Fibroblast of lung (primary cell): Measurements from ENCODE around the gene TAB2. TPM values are rescaled to one million over a fixed set of nuclear protein-coding genes. Genes with fewer than 3 reads are reported as not detected.

Experiments used
- DNase-seq, 2 donors: peaks; one replicate each; pipeline versions ENCODE4 v3.0.0 to v3.0.0-alpha.2; 2010; ENCODE audit warnings: low read depth in 2 of 2
- H2AFZ ChIP-seq: 2 replicates; pipeline ENCODE4 v1.5.1; 2012; ENCODE audit warnings: low read length, control low read depth, inconsistent platforms
- H3K27ac ChIP-seq: 2 replicates; pipeline ENCODE4 v1.5.1; 2011; ENCODE audit warnings: low read length, control low read depth; ENCODE audit not compliant: insufficient read depth
- H3K27me3 ChIP-seq: 2 replicates; pipeline ENCODE4 v1.5.1; 2011; ENCODE audit warnings: mild to moderate bottlenecking, low read length; ENCODE audit not compliant: control insufficient read depth, insufficient read depth
- H3K36me3 ChIP-seq: 2 replicates; pipeline ENCODE4 v1.5.1; 2011; ENCODE audit warnings: low read length; ENCODE audit not compliant: control insufficient read depth, insufficient read depth
- H3K4me1 ChIP-seq: 2 replicates; pipeline ENCODE4 v1.5.1; 2011; ENCODE audit warnings: low read length; ENCODE audit not compliant: control insufficient read depth, insufficient read depth; ENCODE audit errors: extremely low read depth
- H3K4me2 ChIP-seq: 2 replicates; pipeline ENCODE4 v1.5.1; 2011; ENCODE audit warnings: low read length, control low read depth; ENCODE audit not compliant: insufficient read depth; ENCODE audit errors: extremely low read depth
- H3K4me3 ChIP-seq, 4 experiments: fragments of 200-600 bp in 1 of 4; sonication (generic) in 1 of 4; replicated peaks in 1 of 4; 2 replicates each; pipeline ENCODE4 v1.5.1; 2011 to 2016; ENCODE audit warnings: low read length in 4 of 4, low read depth in 3 of 4, mild to moderate bottlenecking in 3 of 4, control low read depth in 2 of 4, inconsistent platforms in 1 of 4, mixed read lengths in 1 of 4; ENCODE audit not compliant: insufficient read depth in 1 of 4; ENCODE audit errors: control extremely low read depth in 1 of 4
- H3K79me2 ChIP-seq: 2 replicates; pipeline ENCODE4 v1.5.1; 2012; ENCODE audit warnings: mild to moderate bottlenecking, low read length, inconsistent platforms; ENCODE audit not compliant: control insufficient read depth, insufficient read depth
- H3K9ac ChIP-seq: 2 replicates; pipeline ENCODE4 v1.5.1; 2011; ENCODE audit warnings: mild to moderate bottlenecking, low read length, control low read depth; ENCODE audit not compliant: insufficient read depth
- H3K9me3 ChIP-seq: 2 replicates; pipeline ENCODE4 v1.5.1; 2012; ENCODE audit warnings: low read depth, low read length; ENCODE audit not compliant: control insufficient read depth, insufficient read depth
- H4K20me1 ChIP-seq: 2 replicates; pipeline ENCODE4 v1.5.1; 2011; ENCODE audit warnings: low read length; ENCODE audit not compliant: control insufficient read depth, insufficient read depth; ENCODE audit errors: extremely low read depth
- EZH2 ChIP-seq: IDR thresholded peaks from 2 replicates; pipeline ENCODE4 v1.5.1; 2012; ENCODE audit warnings: low read length, control low read depth, mild to moderate bottlenecking; ENCODE audit errors: missing control alignments
- polyA plus RNA-seq, 2 donors: library from polyadenylated mRNA; depleted of rRNA in 1 of 2; stranded (reverse) in 1 of 2; unstranded in 1 of 2; fragments of >200 nt; gene quantifications; 2 replicates each; pipeline ENCODE4 v1.2.1, GENCODE V29; 2011 to 2012; ENCODE audit warnings: missing spikeins in 1 of 2
- total RNA-seq: library from RNA; depleted of rRNA; stranded (reverse); fragments of >200 nt; gene quantifications from 2 replicates; pipeline ENCODE4 v1.2.1, GENCODE V29; 2014
- TF ChIP-seq, protein P1 (sequence below), 2 donors: IDR thresholded peaks in 1 of 2; conservative IDR thresholded peaks in 1 of 2; 1 replicate in 1 of 2; 2 replicates in 1 of 2; pipeline ENCODE4 v1.5.1; 2011 to 2012; ENCODE audit warnings: low read length in 2 of 2, control low read depth in 1 of 2, inconsistent platforms in 1 of 2, low read depth in 1 of 2, mild to moderate bottlenecking in 1 of 2

Gene TAB2
- total and polyA plus RNA-seq, 2 donors (not counting 1 experiment from before 2014, with no cell fraction given), result 27.2 to 49.7 TPM

DNA sequence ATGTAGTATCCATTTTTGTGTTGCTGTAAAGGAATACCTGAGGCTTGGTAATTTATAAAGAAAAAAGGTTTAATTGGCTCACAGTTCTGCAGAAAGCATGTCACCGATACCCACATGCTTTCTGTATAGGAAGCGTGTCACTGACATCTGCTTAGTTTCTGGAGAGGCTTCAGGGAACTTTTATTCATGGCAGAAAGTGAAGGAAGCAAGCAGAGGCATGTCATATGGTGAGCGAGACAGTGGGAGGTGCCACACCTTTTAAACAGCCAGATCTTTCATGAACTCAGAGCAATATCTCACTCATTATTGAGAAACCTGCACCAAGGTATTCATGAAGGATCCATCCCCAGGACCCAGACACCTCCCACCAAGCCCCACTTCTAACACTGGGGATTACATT is 86.0 kb downstream of the TAB2 start:
- H2AFZ ChIP-seq, result no peak overlapping the region
- DNase-seq, result no peak
- TF ChIP-seq, protein P1, sequence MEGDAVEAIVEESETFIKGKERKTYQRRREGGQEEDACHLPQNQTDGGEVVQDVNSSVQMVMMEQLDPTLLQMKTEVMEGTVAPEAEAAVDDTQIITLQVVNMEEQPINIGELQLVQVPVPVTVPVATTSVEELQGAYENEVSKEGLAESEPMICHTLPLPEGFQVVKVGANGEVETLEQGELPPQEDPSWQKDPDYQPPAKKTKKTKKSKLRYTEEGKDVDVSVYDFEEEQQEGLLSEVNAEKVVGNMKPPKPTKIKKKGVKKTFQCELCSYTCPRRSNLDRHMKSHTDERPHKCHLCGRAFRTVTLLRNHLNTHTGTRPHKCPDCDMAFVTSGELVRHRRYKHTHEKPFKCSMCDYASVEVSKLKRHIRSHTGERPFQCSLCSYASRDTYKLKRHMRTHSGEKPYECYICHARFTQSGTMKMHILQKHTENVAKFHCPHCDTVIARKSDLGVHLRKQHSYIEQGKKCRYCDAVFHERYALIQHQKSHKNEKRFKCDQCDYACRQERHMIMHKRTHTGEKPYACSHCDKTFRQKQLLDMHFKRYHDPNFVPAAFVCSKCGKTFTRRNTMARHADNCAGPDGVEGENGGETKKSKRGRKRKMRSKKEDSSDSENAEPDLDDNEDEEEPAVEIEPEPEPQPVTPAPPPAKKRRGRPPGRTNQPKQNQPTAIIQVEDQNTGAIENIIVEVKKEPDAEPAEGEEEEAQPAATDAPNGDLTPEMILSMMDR (conservative IDR thresholded peaks at IDR 0.05 in 1 of 2, IDR thresholded peaks at IDR 0.05 in 1 of 2; ENCODE audit: low read depth in 1 of 2, low read length in 2 of 2), result no peak
- no peak for TF ChIP-seq EZH2
- H3K9me3 ChIP-seq, result no peaks in the 10 kb centered on the region
- no peaks in the 10 kb centered on the region for H3K79me2 ChIP-seq
- H3K27me3 ChIP-seq, result no peaks in the 10 kb centered on the region
- H3K36me3 ChIP-seq, result peaks cover 5% of the 10 kb centered on the region
- H3K4me3 ChIP-seq, result no peak overlapping the region
- H3K4me1 ChIP-seq, result no peaks in the 10 kb centered on the region
- H3K27ac ChIP-seq, result no peak overlapping the region
- no peaks in the 10 kb centered on the region for H4K20me1 ChIP-seq
- no peak overlapping the region for H3K9ac ChIP-seq
- no peak overlapping the region for H3K4me2 ChIP-seq

DNA sequence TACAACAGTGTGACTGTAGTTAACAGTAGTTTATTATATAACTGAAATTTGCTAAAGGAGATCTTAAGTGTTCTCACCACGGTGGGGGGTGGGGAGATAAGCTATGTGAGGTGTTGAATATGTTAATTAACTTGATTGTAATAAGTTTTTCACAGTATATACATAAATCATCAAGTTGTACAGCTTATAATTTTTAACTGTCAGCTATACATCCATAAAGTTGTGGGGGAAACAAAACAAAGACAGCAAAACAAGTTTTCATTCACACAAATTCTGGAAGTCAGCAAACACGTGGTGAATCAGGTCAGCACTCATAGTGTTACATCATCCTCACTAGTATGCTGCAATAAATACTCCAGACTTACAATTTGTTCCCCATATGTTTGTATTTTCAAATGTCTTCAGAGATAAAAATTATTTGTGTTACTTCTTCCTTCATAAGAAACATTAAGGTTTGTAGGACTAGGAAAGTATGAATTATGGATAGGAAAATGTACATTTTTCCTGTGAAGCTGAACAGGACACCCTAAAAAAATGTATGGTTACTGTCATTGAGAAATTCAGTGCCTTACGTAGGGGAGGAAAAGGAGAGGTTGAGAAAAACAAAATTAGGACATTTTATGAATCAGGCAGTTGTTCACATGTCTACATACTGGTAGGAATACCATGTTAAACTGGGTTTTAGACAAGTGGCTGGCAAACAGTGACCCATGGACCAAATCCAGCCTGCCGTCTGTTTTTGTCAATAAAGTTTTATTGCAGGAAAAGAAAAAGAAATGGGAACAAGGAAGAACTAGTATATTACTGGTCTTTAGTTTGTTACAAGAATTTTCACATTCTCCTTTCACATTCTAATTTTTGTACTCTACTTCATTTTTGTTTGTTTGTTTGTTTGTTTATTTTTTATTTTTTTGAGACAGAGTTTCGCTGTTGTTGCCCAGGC is 88.6 kb downstream of the TAB2 start:
- Histone ChIP-seq H3K36me3 (peaks cover 6% of the 10 kb centered on the region), H2AFZ (no peak overlapping the region), H4K20me1 (no peaks in the 10 kb centered on the region), H3K79me2 (no peaks in the 10 kb centered on the region), H3K9ac (no peak overlapping the region), H3K9me3 (no peaks in the 10 kb centered on the region), H3K4me2 (no peak overlapping the region), H3K27ac (no peak overlapping the region), H3K27me3 (no peaks in the 10 kb centered on the region), H3K4me3 (no peak overlapping the region), H3K4me1 (no peaks in the 10 kb centered on the region)
- no peak for TF ChIP-seq EZH2
- TF ChIP-seq, protein P1 (conservative IDR thresholded peaks at IDR 0.05 in 1 of 2, IDR thresholded peaks at IDR 0.05 in 1 of 2; ENCODE audit: low read depth in 1 of 2, low read length in 2 of 2), result no peak
- peak in 1 of 2 donors; percentile 80 for DNase-seq

DNA sequence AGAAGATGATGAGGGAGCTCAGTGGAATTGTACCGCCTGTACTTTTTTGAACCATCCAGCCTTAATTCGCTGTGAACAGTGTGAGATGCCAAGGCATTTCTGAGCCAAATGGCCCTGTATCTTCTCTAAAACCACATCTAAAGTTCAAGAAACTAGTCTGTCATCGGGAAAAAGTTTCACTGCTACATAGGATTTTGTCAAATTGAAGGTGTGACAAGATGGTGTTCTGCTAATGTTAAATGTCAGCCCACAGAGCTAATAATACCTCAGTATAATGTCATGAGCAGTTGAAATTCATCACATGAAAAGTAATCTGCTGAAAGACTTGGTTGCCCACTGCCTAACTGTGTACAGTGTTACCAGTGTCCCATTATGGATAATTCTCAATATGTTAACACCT is 92.1 kb downstream of the TAB2 start:
- H2AFZ ChIP-seq, result no peak overlapping the region
- no peak for DNase-seq
- H4K20me1 ChIP-seq, result no peaks in the 10 kb centered on the region
- no peaks in the 10 kb centered on the region for H3K79me2 ChIP-seq
- TF ChIP-seq EZH2, result no peak
- TF ChIP-seq, protein P1 (conservative IDR thresholded peaks at IDR 0.05 in 1 of 2, IDR thresholded peaks at IDR 0.05 in 1 of 2; ENCODE audit: low read depth in 1 of 2, low read length in 2 of 2), result no peak
- no peak overlapping the region for H3K4me3 ChIP-seq
- H3K36me3 ChIP-seq, result peaks cover 6% of the 10 kb centered on the region
- no peaks in the 10 kb centered on the region for H3K27me3 ChIP-seq
- H3K4me2 ChIP-seq, result no peak overlapping the region
- H3K27ac ChIP-seq, result no peak overlapping the region
- no peaks in the 10 kb centered on the region for H3K9me3 ChIP-seq
- H3K9ac ChIP-seq, result no peak overlapping the region
- no peaks in the 10 kb centered on the region for H3K4me1 ChIP-seq
